Right lobe of liver (tissue), 6 donors: Measurements from ENCODE around the gene CYB5D1. TPM values are rescaled to one million over a fixed set of nuclear protein-coding genes. Genes with fewer than 3 reads are reported as not detected.

Source experiments
- ATAC-seq, 4 donors: fragments of 200-7000 bp; cut with Tn5 transposase; one replicate each; pipeline ENCODE4 v1.9.1; 2020; ENCODE audit warnings: mild to moderate bottlenecking in 4 of 4, moderate library complexity in 4 of 4
- DNase-seq, 3 donors: peaks; one replicate each; pipeline ENCODE4 v3.0.0-alpha.2; 2020
- H3K27ac ChIP-seq, 3 donors: fragments of 200-600 bp; one replicate each; pipeline ENCODE4 v1.8.0; 2022
- H3K27me3 ChIP-seq, 2 donors: fragments of 200-600 bp; one replicate each; pipeline ENCODE4 v1.8.0; 2022
- H3K36me3 ChIP-seq, 4 donors: fragments of 200-600 bp; sonication (generic) in 1 of 4; one replicate each; pipeline versions ENCODE4 v1.5.1 to v1.8.0; 2017 to 2022; ENCODE audit warnings: control low read depth in 1 of 4
- H3K4me1 ChIP-seq, 4 donors: fragments of 200-600 bp; sonication (generic) in 1 of 4; one replicate each; pipeline versions ENCODE4 v1.5.1 to v1.8.0; 2017 to 2022; ENCODE audit warnings: control low read depth in 1 of 4
- H3K4me3 ChIP-seq, 3 donors: fragments of 200-600 bp; one replicate each; pipeline ENCODE4 v1.8.0; 2022
- H3K9me3 ChIP-seq, 4 donors: fragments of 200-600 bp; sonication (generic) in 1 of 4; one replicate each; pipeline versions ENCODE4 v1.5.1 to v1.8.0; 2017 to 2022; ENCODE audit warnings: control low read depth in 1 of 4
- CTCF ChIP-seq, 4 donors: fragments of 200-600 bp in 3 of 4; fragments of 450-650 bp in 1 of 4; IDR thresholded peaks; one replicate each; pipeline versions ENCODE4 v1.5.1 to v1.8.0; 2016 to 2022; ENCODE audit warnings: antibody characterized with exemption in 4 of 4, mild to moderate bottlenecking in 2 of 4
- POLR2A ChIP-seq: fragments of 450-650 bp; IDR thresholded peaks from one replicate; pipeline ENCODE4 v1.6.1; 2017; ENCODE audit warnings: antibody characterized with exemption, mild to moderate bottlenecking
- WGBS: methylation state at CpG from one replicate; pipeline ENCODE4 v1.1.6; 2018; ENCODE audit warnings: low coverage, low lambda C conversion rate; ENCODE audit not compliant: insufficient coverage; ENCODE audit errors: missing lambda C conversion rate; 5-methylcytosine and 5-hydroxymethylcytosine counted together
- intact Hi-C, 2 donors: fragments of 100-400 bp; cut with DNase I; formaldehyde crosslinking; loops; one replicate each; pipeline versions ENCODE4 v1.11.2 to v1.14.1; 2022
- total RNA-seq, 6 experiments: library from RNA; depleted of rRNA in 2 of 6; stranded (reverse); fragments of >200 nt in 2 of 6; fragmentation: NEBNext Ultra II Directional in 3 of 6; extraction: Animal tissue kit (Norgen Biotek cat#: 25700) in 3 of 6; gene quantifications; one replicate each; pipeline versions ENCODE4 v1.1.0 to v1.2.4, GENCODE V29; 2016 to 2023
- donor health status: DM: no; HTN: yes; CAD: no.
- donor health status: DM: no; HTN: no; CAD: no.
- donor health status: DM: no; HTN: no; CAD: no.
- donor health status: DM: no; HTN: yes; CAD: no.
- donor health status: DM: no; HTN: yes; CAD: no.

Gene CYB5D1
- total RNA-seq, 6 experiments from 2014 or later: 6.0 to 11.7 (median 7.4) TPM

- DNase-seq (no peak), ATAC-seq (no peak)
- TF ChIP-seq CTCF (IDR thresholded peaks at IDR 0.05) (no peak), POLR2A (no peak)
- Histone ChIP-seq H3K27ac (no peak overlapping the region), H3K27me3 (no peaks in the 10 kb centered on the region), H3K9me3 (no peaks in the 10 kb centered on the region), H3K4me1 (no peaks in the 10 kb centered on the region), H3K4me3 (no peak overlapping the region), H3K36me3 (no peaks in the 10 kb centered on the region)
- intact Hi-C loops: loop anchor here in 1 of 2 donors (5.0 kb wide), 1 partner anchor 37 kb away; no protein-coding TSS in a partner anchor
- 75% methylated on average over 4 of the region's 5 CpGs for WGBS
These were observed 42.8 kb upstream of the CYB5D1 start for GRCh38 chr17:7814969-7815368.

GRCh38 chr17:7816926-7817642 is 40.7 kb upstream of the CYB5D1 start:
- DNase-seq (peak in 1 of 3 donors; percentile 19), ATAC-seq (no peak)
- Histone ChIP-seq H3K9me3 (no peaks in the 10 kb centered on the region), H3K4me1 (no peaks in the 10 kb centered on the region), H3K36me3 (no peaks in the 10 kb centered on the region), H3K4me3 (no peak overlapping the region), H3K27ac (no peak overlapping the region), H3K27me3 (no peaks in the 10 kb centered on the region)
- intact Hi-C loops: loop anchor here in 1 of 2 donors (5.0 kb wide), 1 partner anchor 35 kb away; no protein-coding TSS in a partner anchor
- TF ChIP-seq CTCF (IDR thresholded peaks at IDR 0.05) (no peak), POLR2A (no peak)
- WGBS: 63% methylated on average over 4 of the region's 10 CpGs

- intact Hi-C loops: loop anchor here in 1 of 2 donors (5.0 kb wide), 1 partner anchor 35 kb away; no protein-coding TSS in a partner anchor
- no peak overlapping the region for H3K4me3 ChIP-seq
- no peaks in the 10 kb centered on the region for H3K4me1 ChIP-seq
- TF ChIP-seq CTCF (IDR thresholded peaks at IDR 0.05): no peak
- no peak for TF ChIP-seq POLR2A
- H3K27me3 ChIP-seq: no peaks in the 10 kb centered on the region
- DNase-seq (peak in 1 of 3 donors; percentile 27), ATAC-seq (no peak)
- H3K36me3 ChIP-seq: no peaks in the 10 kb centered on the region
- H3K9me3 ChIP-seq: no peaks in the 10 kb centered on the region
- no CpG with 5 or more reads among the region's 9 CpGs for WGBS
- H3K27ac ChIP-seq: no peak overlapping the region
These were observed 40.2 kb upstream of the CYB5D1 start for GRCh38 chr17:7817643-7817964.

- H3K27me3 ChIP-seq: no peaks in the 10 kb centered on the region
- intact Hi-C loops: loop anchor here in 1 of 2 donors (5.0 kb wide), 1 partner anchor 34 kb away; no protein-coding TSS in a partner anchor
- no peak overlapping the region for H3K27ac ChIP-seq
- TF ChIP-seq POLR2A: no peak
- no peak for TF ChIP-seq CTCF (IDR thresholded peaks at IDR 0.05)
- WGBS: 61% methylated on average over 8 of the region's 10 CpGs
- DNase-seq (peak in 1 of 3 donors; percentile 43), ATAC-seq (no peak)
- no peaks in the 10 kb centered on the region for H3K4me1 ChIP-seq
- H3K36me3 ChIP-seq: no peaks in the 10 kb centered on the region
- H3K9me3 ChIP-seq: no peaks in the 10 kb centered on the region
- no peak overlapping the region for H3K4me3 ChIP-seq
These were observed 39.8 kb upstream of the CYB5D1 start for GRCh38 chr17:7818026-7818425.
